ENCODE results near the gene MRM1.

Gene MRM1

DNA sequence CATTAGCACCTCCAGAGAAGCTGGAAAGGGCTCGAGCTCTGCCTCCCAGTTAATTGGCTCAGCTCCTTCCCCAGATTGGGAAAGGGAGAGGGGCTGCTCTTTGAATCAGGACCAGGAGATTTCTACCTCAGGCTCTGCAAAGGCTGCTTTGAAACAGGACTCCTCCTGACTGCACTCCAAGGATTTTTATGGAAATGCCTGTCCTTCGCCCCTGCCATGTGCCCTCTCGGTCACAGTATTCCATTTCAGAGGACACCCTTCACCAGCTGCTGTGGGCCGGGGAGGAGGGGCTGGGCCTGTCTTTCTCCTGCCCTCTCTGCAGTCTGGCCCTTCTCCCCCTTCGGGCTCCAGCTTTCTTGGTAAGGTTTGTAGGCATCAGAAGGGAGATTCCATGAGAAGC lies 13.6 kb downstream of the MRM1 start:
- no peak overlapping the region for H3K4me3 ChIP-seq (replicated peaks; ENCODE audit: low read depth, low read length)
- TF ChIP-seq, protein P1, sequence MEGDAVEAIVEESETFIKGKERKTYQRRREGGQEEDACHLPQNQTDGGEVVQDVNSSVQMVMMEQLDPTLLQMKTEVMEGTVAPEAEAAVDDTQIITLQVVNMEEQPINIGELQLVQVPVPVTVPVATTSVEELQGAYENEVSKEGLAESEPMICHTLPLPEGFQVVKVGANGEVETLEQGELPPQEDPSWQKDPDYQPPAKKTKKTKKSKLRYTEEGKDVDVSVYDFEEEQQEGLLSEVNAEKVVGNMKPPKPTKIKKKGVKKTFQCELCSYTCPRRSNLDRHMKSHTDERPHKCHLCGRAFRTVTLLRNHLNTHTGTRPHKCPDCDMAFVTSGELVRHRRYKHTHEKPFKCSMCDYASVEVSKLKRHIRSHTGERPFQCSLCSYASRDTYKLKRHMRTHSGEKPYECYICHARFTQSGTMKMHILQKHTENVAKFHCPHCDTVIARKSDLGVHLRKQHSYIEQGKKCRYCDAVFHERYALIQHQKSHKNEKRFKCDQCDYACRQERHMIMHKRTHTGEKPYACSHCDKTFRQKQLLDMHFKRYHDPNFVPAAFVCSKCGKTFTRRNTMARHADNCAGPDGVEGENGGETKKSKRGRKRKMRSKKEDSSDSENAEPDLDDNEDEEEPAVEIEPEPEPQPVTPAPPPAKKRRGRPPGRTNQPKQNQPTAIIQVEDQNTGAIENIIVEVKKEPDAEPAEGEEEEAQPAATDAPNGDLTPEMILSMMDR (IDR thresholded peaks at IDR 0.05; ENCODE audit: insufficient read depth, low read length, poor library complexity, severe bottlenecking), result no peak
- H3K27me3 ChIP-seq (replicated peaks; ENCODE audit: control insufficient read depth, insufficient read depth, low read length), result no peaks in the 10 kb centered on the region
- H3K36me3 ChIP-seq (ENCODE audit: control insufficient read depth, insufficient read depth, low read length), result no peaks in the 10 kb centered on the region
- DNase-seq (ENCODE audit: extremely low read depth, insufficient read length), result no peak

DNA sequence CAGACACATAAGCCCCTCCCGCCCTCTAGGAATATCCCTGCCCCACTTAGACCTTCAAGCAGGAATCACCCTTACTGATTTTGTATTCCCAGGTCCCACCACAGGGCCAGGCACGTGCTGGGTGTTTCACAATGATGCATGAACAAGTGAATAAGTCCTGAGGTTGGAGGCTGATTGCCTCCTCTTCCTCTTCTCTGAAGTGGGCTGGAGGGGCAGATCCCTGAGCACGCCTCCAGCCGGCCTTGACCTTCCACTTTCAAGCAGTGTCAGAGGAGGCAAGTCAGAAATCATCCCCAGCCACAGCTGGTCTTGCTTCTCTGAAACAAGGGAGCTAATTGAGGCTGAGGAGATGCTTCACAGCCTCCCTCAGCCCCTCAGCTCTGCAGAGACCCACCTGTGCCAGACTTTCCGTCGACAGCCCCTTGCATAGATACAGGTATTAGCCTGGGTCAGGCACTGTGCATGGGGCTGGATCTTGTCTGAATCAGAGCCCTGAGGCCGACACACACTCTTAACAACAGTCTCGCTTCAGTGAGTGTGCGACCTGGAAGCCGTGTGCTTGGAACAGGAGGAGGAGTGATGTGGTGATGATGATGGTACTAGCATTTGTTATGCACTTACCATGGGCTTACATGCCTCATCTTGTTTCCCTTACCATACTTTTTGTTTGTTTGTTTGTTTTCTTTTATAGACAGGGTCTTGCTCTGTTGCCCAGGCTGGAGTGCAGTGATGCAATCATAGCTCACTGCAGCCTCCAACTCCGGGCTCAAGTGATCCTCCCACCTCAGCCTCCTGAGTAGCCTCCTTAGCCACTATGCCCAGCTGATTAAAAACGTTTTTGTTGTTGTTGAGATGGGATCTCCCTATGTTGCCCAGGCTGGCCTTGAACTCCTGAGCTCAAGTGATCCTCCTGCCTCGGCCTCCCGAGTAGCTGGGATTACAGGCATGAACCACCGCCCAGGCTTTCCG lies 15.0 kb downstream of the MRM1 start:
- no peaks in the 10 kb centered on the region for H3K27me3 ChIP-seq (replicated peaks; ENCODE audit: control insufficient read depth, insufficient read depth, low read length)
- H3K36me3 ChIP-seq (ENCODE audit: control insufficient read depth, insufficient read depth, low read length), result no peaks in the 10 kb centered on the region
- no peak overlapping the region for H3K4me3 ChIP-seq (replicated peaks; ENCODE audit: low read depth, low read length)
- TF ChIP-seq, protein P1 (IDR thresholded peaks at IDR 0.05; ENCODE audit: insufficient read depth, low read length, poor library complexity, severe bottlenecking), result no peak
- no peak for DNase-seq (ENCODE audit: extremely low read depth, insufficient read length)

DNA sequence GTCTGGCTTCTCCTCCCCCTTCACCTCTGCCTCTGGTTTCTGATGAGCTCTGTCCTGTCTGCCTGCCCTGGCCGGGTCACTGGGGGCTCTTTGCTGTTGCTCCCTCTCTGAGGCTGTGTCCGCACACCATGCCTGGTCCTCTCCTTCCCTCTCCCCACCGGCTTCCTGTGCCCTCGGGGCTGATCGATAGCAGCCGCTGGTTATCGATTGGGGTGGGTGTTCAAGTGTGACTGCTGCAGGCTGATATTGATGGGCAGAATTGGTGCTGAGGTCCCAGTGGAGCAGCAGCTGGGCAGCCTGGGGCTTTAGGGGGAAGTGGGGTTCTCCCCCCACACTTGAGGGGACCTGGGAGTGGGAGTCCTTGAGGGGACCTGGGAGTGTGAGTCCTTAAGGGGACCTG lies 16.4 kb downstream of the MRM1 start:
- Histone ChIP-seq H3K27me3 (replicated peaks; ENCODE audit: control insufficient read depth, insufficient read depth, low read length) (no peaks in the 10 kb centered on the region), H3K4me3 (replicated peaks; ENCODE audit: low read depth, low read length) (no peak overlapping the region), H3K36me3 (ENCODE audit: control insufficient read depth, insufficient read depth, low read length) (no peaks in the 10 kb centered on the region)
- DNase-seq (ENCODE audit: extremely low read depth, insufficient read length), result no peak
- TF ChIP-seq, protein P1 (IDR thresholded peaks at IDR 0.05; ENCODE audit: insufficient read depth, low read length, poor library complexity, severe bottlenecking), result no peak

DNA sequence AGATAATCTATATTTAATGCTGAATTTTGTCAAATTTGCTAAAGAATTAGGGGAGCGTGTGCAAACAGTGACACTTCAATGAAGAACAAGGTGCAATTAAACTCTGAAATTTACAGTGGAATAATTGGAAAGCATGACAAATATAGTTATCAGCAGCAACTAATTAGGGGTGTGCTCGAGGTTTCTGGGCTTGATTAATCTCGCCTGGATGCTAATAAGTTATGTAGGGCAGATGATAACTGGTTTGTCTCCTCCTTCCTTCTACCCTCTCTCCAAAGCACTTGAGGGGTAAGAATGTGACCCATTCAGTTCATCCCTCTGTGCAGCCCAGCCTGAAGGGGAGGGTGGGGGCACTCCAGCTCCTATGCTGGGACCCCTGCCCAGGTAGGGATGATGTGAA lies 21.9 kb downstream of the MRM1 start:
- TF ChIP-seq, protein P1 (IDR thresholded peaks at IDR 0.05; ENCODE audit: insufficient read depth, low read length, poor library complexity, severe bottlenecking), result no peak
- H3K36me3 ChIP-seq (ENCODE audit: control insufficient read depth, insufficient read depth, low read length), result no peaks in the 10 kb centered on the region
- DNase-seq (ENCODE audit: extremely low read depth, insufficient read length), result no peak
- no peak overlapping the region for H3K4me3 ChIP-seq (replicated peaks; ENCODE audit: low read depth, low read length)
- H3K27me3 ChIP-seq (replicated peaks; ENCODE audit: control insufficient read depth, insufficient read depth, low read length), result no peaks in the 10 kb centered on the region

DNA sequence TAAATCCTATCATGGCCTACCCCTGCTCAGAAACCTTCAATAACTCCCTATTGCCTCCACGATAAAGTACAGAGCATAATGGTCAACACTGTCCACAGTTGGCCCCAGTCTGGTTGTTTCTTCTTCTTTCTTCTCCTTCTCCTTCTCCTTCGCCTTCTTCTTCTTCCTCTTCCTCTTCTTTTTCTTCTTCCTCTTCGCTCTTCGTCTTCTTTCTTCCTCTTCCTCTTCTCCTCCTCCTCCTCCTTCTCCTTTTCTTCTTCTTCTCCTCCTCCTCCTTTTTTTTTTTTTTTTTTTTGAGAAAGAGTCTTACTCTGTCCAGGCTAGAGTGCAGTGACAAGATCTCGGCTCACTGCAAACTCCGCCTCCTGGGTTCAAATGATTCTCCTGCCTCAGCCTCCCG lies 23.8 kb downstream of the MRM1 start:
- Histone ChIP-seq H3K27me3 (replicated peaks; ENCODE audit: control insufficient read depth, insufficient read depth, low read length) (no peaks in the 10 kb centered on the region), H3K4me3 (replicated peaks; ENCODE audit: low read depth, low read length) (no peak overlapping the region)
- TF ChIP-seq, protein P1 (IDR thresholded peaks at IDR 0.05; ENCODE audit: insufficient read depth, low read length, poor library complexity, severe bottlenecking), result no peak

More for the DNA sequence above, 23.8 kb downstream of the MRM1 start:
- no peak for DNase-seq (ENCODE audit: extremely low read depth, insufficient read length)
- H3K36me3 ChIP-seq (ENCODE audit: control insufficient read depth, insufficient read depth, low read length), result no peaks in the 10 kb centered on the region
